ENCODE results near the gene FAM9C.

FAM9C gene

GRCh38 chrX:12987900-12988594 lies 56.4 kb downstream of the FAM9C start:
- Histone ChIP-seq H3K79me2 (ENCODE audit: low read length) (no peaks in the 10 kb centered on the region), H3K4me1 (ENCODE audit: low read length) (peaks cover 39% of the 10 kb centered on the region), H4K20me1 (ENCODE audit: insufficient read depth, low read length) (no peaks in the 10 kb centered on the region), H3K4me3 (ENCODE audit: low read length) (no peak overlapping the region), H3K9me3 (ENCODE audit: insufficient read depth, low read length) (peaks cover 6% of the 10 kb centered on the region), H3K27ac (ENCODE audit: low read length) (no peak overlapping the region), H3K4me2 (ENCODE audit: low read length) (no peak overlapping the region), H3K36me3 (replicated peaks; ENCODE audit: low read depth, low read length) (peaks cover 3% of the 10 kb centered on the region), H3K27me3 (ENCODE audit: low read depth, low read length) (no peaks in the 10 kb centered on the region), H2AFZ (ENCODE audit: low read depth, low read length) (no peak overlapping the region), H3K9ac (ENCODE audit: low read length) (no peak overlapping the region)
- TF ChIP-seq EZH2phosphoT487 (IDR thresholded peaks at IDR 0.05; ENCODE audit: low read depth) (no peak), CTCF (IDR thresholded peaks at IDR 0.05; ENCODE audit: low read depth, low read length) (no peak)

DNA sequence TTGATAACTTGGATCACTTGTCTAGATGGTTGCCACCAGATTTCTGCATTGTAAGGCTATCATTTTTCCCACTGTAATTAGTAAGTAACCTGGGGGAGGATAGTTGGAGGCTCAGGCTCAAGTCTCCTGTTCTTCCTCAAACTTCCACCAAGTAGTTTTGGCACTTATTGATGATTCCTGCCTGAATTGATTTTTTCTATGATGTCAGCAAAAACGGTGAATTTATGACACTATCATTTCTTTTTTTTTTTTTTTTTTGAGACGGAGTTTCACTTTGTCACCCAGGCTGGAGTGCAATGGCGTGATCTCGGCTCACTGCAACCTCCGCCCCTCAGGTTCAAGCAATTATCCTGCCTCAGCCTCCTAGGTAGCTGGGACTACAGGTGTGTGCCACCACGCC lies 57.1 kb downstream of the FAM9C start:
- TF ChIP-seq EZH2phosphoT487 (IDR thresholded peaks at IDR 0.05; ENCODE audit: low read depth) (no peak), CTCF (IDR thresholded peaks at IDR 0.05; ENCODE audit: low read depth, low read length) (no peak)
- no peak overlapping the region for H3K4me3 ChIP-seq (ENCODE audit: low read length)
- no peaks in the 10 kb centered on the region for H4K20me1 ChIP-seq (ENCODE audit: insufficient read depth, low read length)
- H3K9ac ChIP-seq (ENCODE audit: low read length) = no peak overlapping the region
- no peak overlapping the region for H2AFZ ChIP-seq (ENCODE audit: low read depth, low read length)
- H3K4me1 ChIP-seq (ENCODE audit: low read length) = peaks cover 40% of the 10 kb centered on the region
- no peak overlapping the region for H3K4me2 ChIP-seq (ENCODE audit: low read length)
- no peak overlapping the region for H3K27ac ChIP-seq (ENCODE audit: low read length)
- peaks cover 6% of the 10 kb centered on the region for H3K9me3 ChIP-seq (ENCODE audit: insufficient read depth, low read length)
- H3K27me3 ChIP-seq (ENCODE audit: low read depth, low read length) = no peaks in the 10 kb centered on the region
- peaks cover 3% of the 10 kb centered on the region for H3K36me3 ChIP-seq (replicated peaks; ENCODE audit: low read depth, low read length)
- no peaks in the 10 kb centered on the region for H3K79me2 ChIP-seq (ENCODE audit: low read length)

- H3K79me2 ChIP-seq (ENCODE audit: low read length) = no peaks in the 10 kb centered on the region
- H3K36me3 ChIP-seq (replicated peaks; ENCODE audit: low read depth, low read length) = peaks cover 3% of the 10 kb centered on the region
- no peaks in the 10 kb centered on the region for H3K27me3 ChIP-seq (ENCODE audit: low read depth, low read length)
- no peak overlapping the region for H3K27ac ChIP-seq (ENCODE audit: low read length)
- H3K9me3 ChIP-seq (ENCODE audit: insufficient read depth, low read length) = peaks cover 6% of the 10 kb centered on the region
- TF ChIP-seq EZH2phosphoT487 (IDR thresholded peaks at IDR 0.05; ENCODE audit: low read depth) (no peak), CTCF (IDR thresholded peaks at IDR 0.05; ENCODE audit: low read depth, low read length) (no peak)
- H4K20me1 ChIP-seq (ENCODE audit: insufficient read depth, low read length) = no peaks in the 10 kb centered on the region
- no peak overlapping the region for H3K4me2 ChIP-seq (ENCODE audit: low read length)
- no peak overlapping the region for H2AFZ ChIP-seq (ENCODE audit: low read depth, low read length)
- no peak overlapping the region for H3K4me3 ChIP-seq (ENCODE audit: low read length)
- H3K4me1 ChIP-seq (ENCODE audit: low read length) = peaks cover 41% of the 10 kb centered on the region
- no peak overlapping the region for H3K9ac ChIP-seq (ENCODE audit: low read length)
Observed at GRCh38 chrX:12986886-12987285, 57.5 kb downstream of the FAM9C start.

DNA sequence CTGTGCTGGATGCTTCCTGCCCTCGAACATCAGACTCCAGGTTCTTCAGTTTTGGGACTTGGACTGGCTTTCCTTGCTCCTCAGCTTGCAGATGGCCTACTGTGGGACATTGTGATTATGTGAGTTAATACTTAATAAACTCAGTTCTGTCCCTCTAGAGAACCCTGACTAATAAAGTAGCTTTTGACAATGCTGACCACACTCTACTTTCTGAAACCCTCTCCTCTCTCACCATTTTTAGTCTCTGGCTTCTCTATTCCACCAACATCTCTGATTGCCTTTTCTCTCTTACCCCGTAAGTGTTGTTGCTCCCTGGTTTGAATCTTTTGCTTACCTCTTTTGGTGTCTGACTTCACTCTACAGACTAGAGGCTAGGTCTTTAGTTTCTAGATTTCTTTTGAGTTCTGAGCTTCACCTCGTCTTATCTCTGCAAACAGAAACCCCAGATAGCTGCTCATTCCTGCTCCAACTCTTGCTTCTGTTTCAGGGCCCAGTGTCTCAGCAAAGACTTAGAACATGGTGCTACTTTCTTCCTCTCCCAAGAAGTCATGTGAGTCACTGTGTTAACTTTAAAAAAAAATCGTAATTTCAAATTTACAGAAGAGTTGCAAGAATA lies 58.1 kb downstream of the FAM9C start:
- TF ChIP-seq CTCF (IDR thresholded peaks at IDR 0.05; ENCODE audit: low read depth, low read length) = no peak
- TF ChIP-seq EZH2phosphoT487 (IDR thresholded peaks at IDR 0.05; ENCODE audit: low read depth) = no peak
- H3K4me3 ChIP-seq (ENCODE audit: low read length) = no peak overlapping the region
- no peaks in the 10 kb centered on the region for H4K20me1 ChIP-seq (ENCODE audit: insufficient read depth, low read length)
- no peak overlapping the region for H3K4me2 ChIP-seq (ENCODE audit: low read length)
- H3K79me2 ChIP-seq (ENCODE audit: low read length) = no peaks in the 10 kb centered on the region
- H3K4me1 ChIP-seq (ENCODE audit: low read length) = peaks cover 44% of the 10 kb centered on the region
- no peak overlapping the region for H3K9ac ChIP-seq (ENCODE audit: low read length)
- H3K9me3 ChIP-seq (ENCODE audit: insufficient read depth, low read length) = peaks cover 6% of the 10 kb centered on the region
- peaks cover 3% of the 10 kb centered on the region for H3K36me3 ChIP-seq (replicated peaks; ENCODE audit: low read depth, low read length)
- H3K27me3 ChIP-seq (ENCODE audit: low read depth, low read length) = no peaks in the 10 kb centered on the region
- H3K27ac ChIP-seq (ENCODE audit: low read length) = no peak overlapping the region; the same call in 1 of the 2 replicates
- H2AFZ ChIP-seq (ENCODE audit: low read depth, low read length) = no peak overlapping the region

Measured in OCI-LY3 (cell line).